Measurements from ENCODE around the gene COA3. TPM values are rescaled to one million over a fixed set of nuclear protein-coding genes. Genes with fewer than 3 reads are reported as not detected.

The COA3 gene
- total RNA-seq, 2 experiments from 2014 or later = 4.0 to 4.5 TPM

DNA sequence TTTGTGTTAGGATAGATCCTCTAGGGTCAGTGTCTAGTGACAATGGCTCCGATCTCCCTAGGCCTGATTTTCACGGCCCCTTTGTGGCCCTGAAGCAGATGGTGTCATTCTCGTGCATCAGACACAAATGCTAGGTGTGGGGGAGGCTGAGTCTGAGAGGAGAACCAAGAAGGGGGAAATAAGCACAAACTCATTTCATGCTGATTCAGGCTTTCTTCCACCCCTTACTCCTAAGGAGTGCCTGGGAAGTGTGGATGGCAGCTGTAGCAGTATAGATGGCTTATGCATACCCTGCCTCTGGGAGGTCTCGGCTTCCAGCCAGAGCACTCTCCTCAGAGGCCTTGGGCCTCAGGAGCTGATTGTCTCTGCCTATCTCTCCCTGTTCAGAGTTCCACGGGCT, 19.9 kb downstream of the COA3 start:
- ChIA-PET CTCF (no interaction called here), POLR2A (no interaction called here)
- DNase-seq (no peak), ATAC-seq (ENCODE audit: poor library complexity) (no peak)
- intact Hi-C loops (cut with DNase I, micrococcal nuclease) = no loop called here
- H3K4me3 ChIP-seq (ENCODE audit: low read length) = no peak overlapping the region
- peaks cover 0 to 14% of the 10 kb centered on the region in 2 experiments for H3K9me3 ChIP-seq (ENCODE audit: control insufficient read depth in 1 of 2, insufficient read depth in 1 of 2, low read length in 2 of 2)
- H3K36me3 ChIP-seq (ENCODE audit: insufficient read depth, low read length) = peaks cover 47% of the 10 kb centered on the region
- no peak overlapping the region for H3K27ac ChIP-seq (ENCODE audit: low read depth in 1 of 2, low read length in 2 of 2)
- peaks cover 17% of the 10 kb centered on the region for H3K4me1 ChIP-seq (ENCODE audit: insufficient read depth, low read length)
- no peak for TF ChIP-seq CTCF (IDR thresholded peaks at IDR 0.05)
- Mint-ChIP-seq H3K27ac (no peak overlapping the region), H3K36me3 (ENCODE audit: low read depth) (peaks cover 62% of the 10 kb centered on the region), H3K4me3 (no peak overlapping the region), H3K27me3 (peaks cover 31% of the 10 kb centered on the region), H3K4me1 (ENCODE audit: low read depth) (peaks cover 42% of the 10 kb centered on the region), H3K9me3 (no peaks in the 10 kb centered on the region)
- peaks cover 31 to 35% of the 10 kb centered on the region in 2 experiments for H3K27me3 ChIP-seq (ENCODE audit: control insufficient read depth in 1 of 2, insufficient read depth in 2 of 2, low read length in 2 of 2)

GRCh38 chr17:42775534-42776098, 22.9 kb downstream of the COA3 start:
- POLR2A ChIA-PET = no interaction called here
- no peak overlapping the region for H3K27ac Mint-ChIP-seq
- no peaks in the 10 kb centered on the region for H3K9me3 ChIP-seq (ENCODE audit: control insufficient read depth in 1 of 2, insufficient read depth in 1 of 2, low read length in 2 of 2)

GRCh38 chr17:42774066-42774745, 24.3 kb downstream of the COA3 start:
- peaks cover 14% of the 10 kb centered on the region for H3K4me1 ChIP-seq (ENCODE audit: insufficient read depth, low read length)
- ChIA-PET POLR2A (interaction anchor here (0.5 to 2.1 kb wide), 12 partner anchors 11 to 396 kb away, joined by 3 to 17 read pairs (median 6); partner anchors contain the start of genes BECN1, PSMC3IP, PSME3 and RETREG3), CTCF (interaction anchor here (0.6 to 2.1 kb wide), 5 partner anchors 10 to 196 kb away, joined by 3 to 13 read pairs (median 7); partner anchors contain the start of gene BECN1)
- no peak for TF ChIP-seq CTCF (IDR thresholded peaks at IDR 0.05)
- Mint-ChIP-seq H3K4me3 (peak overlapping the region; percentile 96), H3K36me3 (ENCODE audit: low read depth) (peaks cover 64% of the 10 kb centered on the region), H3K9me3 (no peaks in the 10 kb centered on the region), H3K27ac (peak overlapping the region; percentile 92), H3K27me3 (peaks cover 4% of the 10 kb centered on the region), H3K4me1 (ENCODE audit: low read depth) (peaks cover 34% of the 10 kb centered on the region)
- peaks cover 40% of the 10 kb centered on the region for H3K36me3 ChIP-seq (ENCODE audit: insufficient read depth, low read length)
- H3K9me3 ChIP-seq (ENCODE audit: control insufficient read depth in 1 of 2, insufficient read depth in 1 of 2, low read length in 2 of 2) = no peaks in the 10 kb centered on the region
- H3K27ac ChIP-seq (ENCODE audit: low read depth in 1 of 2, low read length in 2 of 2) = no peak overlapping the region
- ATAC-seq (ENCODE audit: poor library complexity) (no peak), DNase-seq (no peak)
- intact Hi-C loops (cut with DNase I, micrococcal nuclease) = loop anchor here in 1 of 2 experiments (2.0 kb wide), 1 partner anchor 25 kb away; the partner anchor contains the start of genes CNTD1 and COA3
- H3K27me3 ChIP-seq (ENCODE audit: control insufficient read depth in 1 of 2, insufficient read depth in 2 of 2, low read length in 2 of 2) = no peaks in the 10 kb centered on the region
- peak overlapping the region; percentile 71 for H3K4me3 ChIP-seq (ENCODE audit: low read length)

More at GRCh38 chr17:42775534-42776098, 22.9 kb downstream of the COA3 start:
- Histone ChIP-seq H3K27ac (ENCODE audit: low read depth in 1 of 2, low read length in 2 of 2) (no peak overlapping the region), H3K27me3 (ENCODE audit: control insufficient read depth in 1 of 2, insufficient read depth in 2 of 2, low read length in 2 of 2) (peaks cover 1 to 7% of the 10 kb centered on the region in 2 experiments), H3K36me3 (ENCODE audit: insufficient read depth, low read length) (peaks cover 47% of the 10 kb centered on the region), H3K4me3 (ENCODE audit: low read length) (no peak overlapping the region), H3K4me1 (ENCODE audit: insufficient read depth, low read length) (peaks cover 19% of the 10 kb centered on the region)
- H3K9me3 Mint-ChIP-seq = no peaks in the 10 kb centered on the region
- intact Hi-C loops (cut with DNase I, micrococcal nuclease) = loop anchor here in 1 of 2 experiments (2.0 kb wide), 1 partner anchor 23 kb away; the partner anchor contains the start of genes CNTD1 and COA3
- DNase-seq (peak in 2 of 14 experiments; percentile 20 to 26), ATAC-seq (ENCODE audit: poor library complexity) (no peak)
- H3K36me3 Mint-ChIP-seq (ENCODE audit: low read depth) = peaks cover 73% of the 10 kb centered on the region
- peak overlapping the region; percentile 70 for H3K4me3 Mint-ChIP-seq
- H3K4me1 Mint-ChIP-seq (ENCODE audit: low read depth) = peaks cover 42% of the 10 kb centered on the region
- H3K27me3 Mint-ChIP-seq = peaks cover 11% of the 10 kb centered on the region
- CTCF ChIA-PET = no interaction called here
- no peak for TF ChIP-seq CTCF (IDR thresholded peaks at IDR 0.05)

Data from CD4-positive, alpha-beta T cell (primary cell).